Measurements from ENCODE around the gene DIAPH2. TPM values are rescaled to one million over a fixed set of nuclear protein-coding genes. Genes with fewer than 3 reads are reported as not detected.
A peak's percentile ranks its signal among the peaks of the same experiment; 100 is the strongest.

DIAPH2 gene
- total and polyA plus RNA-seq, 2 experiments from 2014 or later = 16.2 to 56.6 TPM

DNA sequence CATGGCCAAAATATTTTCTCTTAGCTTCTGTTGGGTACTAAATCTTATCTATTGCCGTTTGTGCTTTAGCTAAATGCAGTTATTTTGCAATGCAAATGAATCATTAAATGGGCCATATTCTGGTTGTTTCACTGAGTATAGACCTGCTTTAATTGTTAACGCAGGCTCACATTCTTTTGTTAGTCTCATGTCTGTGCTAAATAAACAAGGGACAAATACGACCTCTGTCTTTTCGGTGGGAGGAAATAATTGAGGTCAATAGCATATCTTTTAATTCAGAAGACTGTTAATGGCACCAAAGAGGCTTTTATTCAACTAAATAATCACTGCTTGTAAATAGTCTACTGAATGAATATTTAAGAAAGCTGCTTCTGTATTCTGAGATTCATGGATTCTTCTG lies 76.9 kb downstream of the DIAPH2 start:
- H3K4me3 Mint-ChIP-seq = no peak overlapping the region
- Histone ChIP-seq H3K4me2 (peak overlapping the region; percentile 67), H3F3A (replicated peaks; ENCODE audit: low read depth) (no peaks in the 10 kb centered on the region), H4K20me1 (replicated peaks; ENCODE audit: insufficient read depth) (no peaks in the 10 kb centered on the region), H3K27ac (ENCODE audit: low read depth) (no peak overlapping the region), H3K4me3 (peak overlapping the region; percentile 16; the same call in 1 of the 2 replicates), H3K4me1 (ENCODE audit: insufficient read depth) (peaks cover 26% of the 10 kb centered on the region), H3K27me3 (ENCODE audit: insufficient read depth) (no peaks in the 10 kb centered on the region), H3K79me2 (replicated peaks; ENCODE audit: insufficient read depth) (no peaks in the 10 kb centered on the region), H2AFZ (no peak overlapping the region), H3K9me2 (ENCODE audit: insufficient read depth) (no peaks in the 10 kb centered on the region), H3K36me3 (ENCODE audit: insufficient read depth) (no peaks in the 10 kb centered on the region)
- TF ChIP-seq, protein P1, sequence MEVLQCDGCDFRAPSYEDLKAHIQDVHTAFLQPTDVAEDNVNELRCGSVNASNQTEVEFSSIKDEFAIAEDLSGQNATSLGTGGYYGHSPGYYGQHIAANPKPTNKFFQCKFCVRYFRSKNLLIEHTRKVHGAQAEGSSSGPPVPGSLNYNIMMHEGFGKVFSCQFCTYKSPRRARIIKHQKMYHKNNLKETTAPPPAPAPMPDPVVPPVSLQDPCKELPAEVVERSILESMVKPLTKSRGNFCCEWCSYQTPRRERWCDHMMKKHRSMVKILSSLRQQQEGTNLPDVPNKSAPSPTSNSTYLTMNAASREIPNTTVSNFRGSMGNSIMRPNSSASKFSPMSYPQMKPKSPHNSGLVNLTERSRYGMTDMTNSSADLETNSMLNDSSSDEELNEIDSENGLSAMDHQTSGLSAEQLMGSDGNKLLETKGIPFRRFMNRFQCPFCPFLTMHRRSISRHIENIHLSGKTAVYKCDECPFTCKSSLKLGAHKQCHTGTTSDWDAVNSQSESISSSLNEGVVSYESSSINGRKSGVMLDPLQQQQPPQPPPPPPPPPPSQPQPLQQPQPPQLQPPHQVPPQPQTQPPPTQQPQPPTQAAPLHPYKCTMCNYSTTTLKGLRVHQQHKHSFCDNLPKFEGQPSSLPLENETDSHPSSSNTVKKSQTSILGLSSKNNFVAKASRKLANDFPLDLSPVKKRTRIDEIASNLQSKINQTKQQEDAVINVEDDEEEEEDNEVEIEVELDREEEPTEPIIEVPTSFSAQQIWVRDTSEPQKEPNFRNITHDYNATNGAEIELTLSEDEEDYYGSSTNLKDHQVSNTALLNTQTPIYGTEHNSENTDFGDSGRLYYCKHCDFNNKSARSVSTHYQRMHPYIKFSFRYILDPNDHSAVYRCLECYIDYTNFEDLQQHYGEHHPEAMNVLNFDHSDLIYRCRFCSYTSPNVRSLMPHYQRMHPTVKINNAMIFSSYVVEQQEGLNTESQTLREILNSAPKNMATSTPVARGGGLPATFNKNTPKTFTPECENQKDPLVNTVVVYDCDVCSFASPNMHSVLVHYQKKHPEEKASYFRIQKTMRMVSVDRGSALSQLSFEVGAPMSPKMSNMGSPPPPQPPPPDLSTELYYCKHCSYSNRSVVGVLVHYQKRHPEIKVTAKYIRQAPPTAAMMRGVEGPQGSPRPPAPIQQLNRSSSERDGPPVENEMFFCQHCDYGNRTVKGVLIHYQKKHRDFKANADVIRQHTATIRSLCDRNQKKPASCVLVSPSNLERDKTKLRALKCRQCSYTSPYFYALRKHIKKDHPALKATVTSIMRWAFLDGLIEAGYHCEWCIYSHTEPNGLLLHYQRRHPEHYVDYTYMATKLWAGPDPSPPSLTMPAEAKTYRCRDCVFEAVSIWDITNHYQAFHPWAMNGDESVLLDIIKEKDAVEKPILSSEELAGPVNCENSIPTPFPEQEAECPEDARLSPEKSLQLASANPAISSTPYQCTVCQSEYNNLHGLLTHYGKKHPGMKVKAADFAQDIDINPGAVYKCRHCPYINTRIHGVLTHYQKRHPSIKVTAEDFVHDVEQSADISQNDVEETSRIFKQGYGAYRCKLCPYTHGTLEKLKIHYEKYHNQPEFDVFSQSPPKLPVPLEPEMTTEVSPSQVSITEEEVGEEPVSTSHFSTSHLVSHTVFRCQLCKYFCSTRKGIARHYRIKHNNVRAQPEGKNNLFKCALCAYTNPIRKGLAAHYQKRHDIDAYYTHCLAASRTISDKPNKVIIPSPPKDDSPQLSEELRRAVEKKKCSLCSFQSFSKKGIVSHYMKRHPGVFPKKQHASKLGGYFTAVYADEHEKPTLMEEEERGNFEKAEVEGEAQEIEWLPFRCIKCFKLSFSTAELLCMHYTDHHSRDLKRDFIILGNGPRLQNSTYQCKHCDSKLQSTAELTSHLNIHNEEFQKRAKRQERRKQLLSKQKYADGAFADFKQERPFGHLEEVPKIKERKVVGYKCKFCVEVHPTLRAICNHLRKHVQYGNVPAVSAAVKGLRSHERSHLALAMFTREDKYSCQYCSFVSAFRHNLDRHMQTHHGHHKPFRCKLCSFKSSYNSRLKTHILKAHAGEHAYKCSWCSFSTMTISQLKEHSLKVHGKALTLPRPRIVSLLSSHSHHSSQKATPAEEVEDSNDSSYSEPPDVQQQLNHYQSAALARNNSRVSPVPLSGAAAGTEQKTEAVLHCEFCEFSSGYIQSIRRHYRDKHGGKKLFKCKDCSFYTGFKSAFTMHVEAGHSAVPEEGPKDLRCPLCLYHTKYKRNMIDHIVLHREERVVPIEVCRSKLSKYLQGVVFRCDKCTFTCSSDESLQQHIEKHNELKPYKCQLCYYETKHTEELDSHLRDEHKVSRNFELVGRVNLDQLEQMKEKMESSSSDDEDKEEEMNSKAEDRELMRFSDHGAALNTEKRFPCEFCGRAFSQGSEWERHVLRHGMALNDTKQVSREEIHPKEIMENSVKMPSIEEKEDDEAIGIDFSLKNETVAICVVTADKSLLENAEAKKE (CRISPR knock-in tag; IDR thresholded peaks at IDR 0.05) = no peak
- TF ChIP-seq, protein P2, sequence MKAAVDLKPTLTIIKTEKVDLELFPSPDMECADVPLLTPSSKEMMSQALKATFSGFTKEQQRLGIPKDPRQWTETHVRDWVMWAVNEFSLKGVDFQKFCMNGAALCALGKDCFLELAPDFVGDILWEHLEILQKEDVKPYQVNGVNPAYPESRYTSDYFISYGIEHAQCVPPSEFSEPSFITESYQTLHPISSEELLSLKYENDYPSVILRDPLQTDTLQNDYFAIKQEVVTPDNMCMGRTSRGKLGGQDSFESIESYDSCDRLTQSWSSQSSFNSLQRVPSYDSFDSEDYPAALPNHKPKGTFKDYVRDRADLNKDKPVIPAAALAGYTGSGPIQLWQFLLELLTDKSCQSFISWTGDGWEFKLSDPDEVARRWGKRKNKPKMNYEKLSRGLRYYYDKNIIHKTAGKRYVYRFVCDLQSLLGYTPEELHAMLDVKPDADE (IDR thresholded peaks at IDR 0.05) = no peak
- TF ChIP-seq POLR2AphosphoS5 (IDR thresholded peaks at IDR 0.05; ENCODE audit: low read depth) (no peak), ZNF114 (CRISPR knock-in tag; IDR thresholded peaks at IDR 0.05) (no peak), NANOG (IDR thresholded peaks at IDR 0.05; ENCODE audit: borderline replicate concordance) (no peak)
- TF ChIP-seq, protein P3, sequence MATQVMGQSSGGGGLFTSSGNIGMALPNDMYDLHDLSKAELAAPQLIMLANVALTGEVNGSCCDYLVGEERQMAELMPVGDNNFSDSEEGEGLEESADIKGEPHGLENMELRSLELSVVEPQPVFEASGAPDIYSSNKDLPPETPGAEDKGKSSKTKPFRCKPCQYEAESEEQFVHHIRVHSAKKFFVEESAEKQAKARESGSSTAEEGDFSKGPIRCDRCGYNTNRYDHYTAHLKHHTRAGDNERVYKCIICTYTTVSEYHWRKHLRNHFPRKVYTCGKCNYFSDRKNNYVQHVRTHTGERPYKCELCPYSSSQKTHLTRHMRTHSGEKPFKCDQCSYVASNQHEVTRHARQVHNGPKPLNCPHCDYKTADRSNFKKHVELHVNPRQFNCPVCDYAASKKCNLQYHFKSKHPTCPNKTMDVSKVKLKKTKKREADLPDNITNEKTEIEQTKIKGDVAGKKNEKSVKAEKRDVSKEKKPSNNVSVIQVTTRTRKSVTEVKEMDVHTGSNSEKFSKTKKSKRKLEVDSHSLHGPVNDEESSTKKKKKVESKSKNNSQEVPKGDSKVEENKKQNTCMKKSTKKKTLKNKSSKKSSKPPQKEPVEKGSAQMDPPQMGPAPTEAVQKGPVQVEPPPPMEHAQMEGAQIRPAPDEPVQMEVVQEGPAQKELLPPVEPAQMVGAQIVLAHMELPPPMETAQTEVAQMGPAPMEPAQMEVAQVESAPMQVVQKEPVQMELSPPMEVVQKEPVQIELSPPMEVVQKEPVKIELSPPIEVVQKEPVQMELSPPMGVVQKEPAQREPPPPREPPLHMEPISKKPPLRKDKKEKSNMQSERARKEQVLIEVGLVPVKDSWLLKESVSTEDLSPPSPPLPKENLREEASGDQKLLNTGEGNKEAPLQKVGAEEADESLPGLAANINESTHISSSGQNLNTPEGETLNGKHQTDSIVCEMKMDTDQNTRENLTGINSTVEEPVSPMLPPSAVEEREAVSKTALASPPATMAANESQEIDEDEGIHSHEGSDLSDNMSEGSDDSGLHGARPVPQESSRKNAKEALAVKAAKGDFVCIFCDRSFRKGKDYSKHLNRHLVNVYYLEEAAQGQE (IDR thresholded peaks at IDR 0.05; ENCODE audit: unreplicated experiment) = no peak
- H3K36me3 Mint-ChIP-seq (ENCODE audit: low read depth) = peaks cover 2% of the 10 kb centered on the region; the same call in 1 of the 3 replicates
- H3K27ac Mint-ChIP-seq = peak overlapping the region; percentile 59; the same call in 1 of the 2 replicates
- peaks cover 19% of the 10 kb centered on the region for H3K4me1 Mint-ChIP-seq
- ATAC-seq (no peak), DNase-seq (ENCODE audit: low spot score) (no peak)
- no peaks in the 10 kb centered on the region; the same call in 2 of the 3 replicates for H3K9me3 Mint-ChIP-seq
- no peaks in the 10 kb centered on the region for H3K27me3 Mint-ChIP-seq (ENCODE audit: insufficient read depth, low read depth, poor library complexity)

Measured in GM23338 (cell line).